LNCAP (cell line): Measurements from ENCODE around the gene ZRANB3.

ENCODE experiments used
- TF ChIP-seq, protein P1 (sequence below): fragments of 450-650 bp; IDR thresholded peaks from 2 replicates; pipeline ENCODE4 v1.5.1; 2017; ENCODE audit warnings: mild to moderate bottlenecking

Gene ZRANB3

DNA sequence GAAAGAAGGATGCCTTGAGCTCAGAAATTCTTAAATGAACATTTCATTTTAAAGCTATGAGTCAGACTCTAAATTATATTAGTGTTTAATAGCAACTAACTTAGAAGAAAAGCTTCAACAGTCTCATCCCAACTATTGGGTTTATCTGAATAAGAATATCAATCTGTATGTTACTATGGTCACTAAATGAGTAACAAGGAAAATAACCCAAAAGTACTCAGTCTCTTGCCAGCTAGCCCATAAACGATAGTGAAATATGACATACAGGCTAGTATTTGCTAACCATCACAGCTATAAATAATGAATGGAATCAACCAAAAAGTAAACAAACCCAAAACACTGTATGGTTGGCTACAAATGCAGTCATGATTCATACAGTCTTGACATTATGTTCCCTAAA lies 304.1 kb downstream of the ZRANB3 start:
- TF ChIP-seq, protein P1, sequence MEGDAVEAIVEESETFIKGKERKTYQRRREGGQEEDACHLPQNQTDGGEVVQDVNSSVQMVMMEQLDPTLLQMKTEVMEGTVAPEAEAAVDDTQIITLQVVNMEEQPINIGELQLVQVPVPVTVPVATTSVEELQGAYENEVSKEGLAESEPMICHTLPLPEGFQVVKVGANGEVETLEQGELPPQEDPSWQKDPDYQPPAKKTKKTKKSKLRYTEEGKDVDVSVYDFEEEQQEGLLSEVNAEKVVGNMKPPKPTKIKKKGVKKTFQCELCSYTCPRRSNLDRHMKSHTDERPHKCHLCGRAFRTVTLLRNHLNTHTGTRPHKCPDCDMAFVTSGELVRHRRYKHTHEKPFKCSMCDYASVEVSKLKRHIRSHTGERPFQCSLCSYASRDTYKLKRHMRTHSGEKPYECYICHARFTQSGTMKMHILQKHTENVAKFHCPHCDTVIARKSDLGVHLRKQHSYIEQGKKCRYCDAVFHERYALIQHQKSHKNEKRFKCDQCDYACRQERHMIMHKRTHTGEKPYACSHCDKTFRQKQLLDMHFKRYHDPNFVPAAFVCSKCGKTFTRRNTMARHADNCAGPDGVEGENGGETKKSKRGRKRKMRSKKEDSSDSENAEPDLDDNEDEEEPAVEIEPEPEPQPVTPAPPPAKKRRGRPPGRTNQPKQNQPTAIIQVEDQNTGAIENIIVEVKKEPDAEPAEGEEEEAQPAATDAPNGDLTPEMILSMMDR: no peak

DNA sequence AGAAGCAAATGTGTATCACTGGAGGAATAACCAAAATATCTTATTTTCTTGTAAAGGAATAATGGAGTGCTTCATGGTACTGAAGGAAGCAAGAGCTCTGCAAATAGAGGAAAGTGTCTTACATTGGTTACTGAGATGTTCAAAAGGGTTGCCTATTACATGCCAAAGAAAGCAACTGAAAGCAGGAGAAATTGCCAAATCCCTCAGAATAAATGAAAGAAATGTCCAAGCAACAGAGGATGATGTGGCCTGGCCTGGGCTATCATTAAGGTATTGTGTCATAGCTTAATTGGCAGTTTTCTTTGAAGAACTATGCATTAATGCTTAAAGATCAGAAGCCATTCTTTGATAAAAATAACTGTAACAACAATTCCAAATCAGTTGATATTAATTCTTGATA lies 305.2 kb downstream of the ZRANB3 start:
- TF ChIP-seq, protein P1: no peak

DNA sequence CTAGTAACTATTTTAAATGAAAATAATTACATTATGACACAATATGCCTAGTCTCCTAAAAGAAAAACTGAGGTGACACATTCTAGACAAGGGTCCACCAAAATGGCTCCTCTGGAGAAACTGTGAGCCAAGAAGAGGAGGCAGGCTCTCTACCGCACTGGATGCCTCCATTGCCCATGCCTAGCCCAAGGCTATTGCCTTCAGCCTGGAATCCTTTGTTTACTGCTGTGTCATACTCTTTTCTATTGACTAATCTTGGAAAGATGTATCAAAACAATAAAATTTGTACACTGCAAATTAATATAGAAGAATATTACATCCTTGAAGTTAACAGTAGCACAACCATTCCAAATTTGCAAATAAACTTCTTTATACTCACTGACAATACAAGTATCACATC lies 311.8 kb downstream of the ZRANB3 start:
- TF ChIP-seq, protein P1: no peak

DNA sequence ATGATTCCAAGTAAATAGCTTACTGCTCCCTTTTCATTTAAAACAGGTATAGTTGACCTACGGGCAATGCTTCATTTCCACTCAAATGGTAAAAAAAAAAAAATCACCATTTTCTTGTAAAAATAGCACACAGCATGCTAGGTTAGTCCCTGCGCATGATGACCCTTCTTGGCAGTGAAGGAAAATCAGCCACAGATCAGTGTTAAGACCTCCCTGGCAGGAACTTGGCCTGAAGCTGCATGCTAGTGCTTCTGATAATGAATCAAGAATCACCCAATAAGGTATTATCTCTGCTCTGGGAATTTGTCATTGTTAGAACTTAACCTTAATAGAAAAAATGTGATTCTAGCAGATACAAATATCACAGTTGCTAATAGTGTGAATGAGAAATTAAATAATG lies 312.6 kb downstream of the ZRANB3 start:
- TF ChIP-seq, protein P1: no peak

DNA sequence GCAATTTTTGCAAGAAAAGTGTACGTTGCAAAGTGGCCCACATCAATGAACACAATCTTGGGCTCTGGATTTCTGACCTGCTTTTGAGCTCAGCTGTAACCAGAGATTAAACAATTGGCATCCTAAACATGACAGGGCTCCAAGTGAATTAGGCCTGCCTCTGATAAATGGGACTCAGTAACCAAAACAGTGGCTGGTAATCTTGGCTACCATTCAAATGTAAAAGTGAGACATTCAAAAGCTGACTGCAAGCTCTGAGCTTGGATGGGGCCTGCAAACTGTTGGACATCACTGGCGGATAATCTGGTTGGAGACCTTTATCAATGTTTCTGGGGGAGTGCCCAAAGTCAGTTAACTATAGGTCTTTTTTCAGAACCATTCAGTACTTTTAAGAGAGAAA lies 318.3 kb downstream of the ZRANB3 start:
- TF ChIP-seq, protein P1: no peak

DNA sequence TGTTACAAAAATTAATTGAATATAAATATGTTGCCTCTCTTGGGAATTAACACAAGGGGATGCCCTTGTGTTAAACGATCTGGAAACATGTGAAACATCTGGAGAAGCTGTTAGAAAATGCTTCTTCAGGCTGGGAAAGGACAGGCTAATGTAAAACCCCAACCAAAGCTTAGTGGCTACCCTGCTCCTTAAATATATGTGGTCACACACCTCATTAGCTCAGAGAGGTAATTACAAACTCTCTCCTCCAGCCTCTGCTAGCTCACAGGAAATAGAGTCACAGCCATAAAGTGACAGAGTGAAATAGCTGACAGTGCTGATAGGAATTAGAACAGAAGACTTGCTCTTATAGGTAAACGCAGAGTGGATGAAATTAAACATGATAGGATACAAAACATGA lies 323.0 kb downstream of the ZRANB3 start:
- TF ChIP-seq, protein P1: no peak

DNA sequence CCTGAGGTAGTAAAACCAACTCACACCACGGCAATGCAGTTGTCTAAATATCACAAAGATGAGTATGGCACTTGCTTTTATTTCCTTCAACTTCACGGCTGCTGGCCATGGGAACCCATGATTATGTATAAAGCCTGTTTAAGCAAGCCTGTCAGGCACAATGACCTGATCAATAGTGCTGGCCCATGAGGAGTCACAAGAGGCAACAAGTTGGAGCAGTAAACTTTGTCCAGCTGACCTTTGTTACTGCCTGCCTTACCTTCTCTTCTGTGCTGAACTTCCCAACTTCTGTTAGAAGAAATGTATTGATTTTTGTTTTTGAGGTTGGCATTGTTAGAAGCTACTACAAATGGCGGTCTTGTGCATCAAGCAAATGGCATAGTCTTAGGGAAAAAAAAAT lies 327.1 kb downstream of the ZRANB3 start:
- TF ChIP-seq, protein P1: no peak

DNA sequence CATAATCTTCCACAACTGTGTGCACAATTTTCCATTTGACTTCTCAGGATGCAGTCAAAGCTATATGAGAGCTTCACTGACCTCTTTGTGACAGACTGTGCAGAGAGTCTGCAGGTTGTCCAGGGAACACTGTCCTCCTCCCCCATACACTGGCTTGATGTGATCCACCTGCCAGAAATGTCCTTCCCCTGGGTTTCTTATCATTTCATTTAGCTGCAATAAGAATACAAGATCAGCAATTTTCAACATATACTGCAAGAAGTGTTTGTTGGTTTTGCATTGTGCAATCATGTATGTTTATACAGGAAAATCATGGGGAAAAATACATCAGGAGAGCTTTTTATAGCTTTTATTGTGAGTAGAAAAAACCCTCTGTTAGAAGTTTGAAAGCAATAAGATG lies 328.3 kb downstream of the ZRANB3 start:
- TF ChIP-seq, protein P1: no peak
